Caco-2 (cell line): Measurements from ENCODE around the gene TRMT2A. TPM values are rescaled to one million over a fixed set of nuclear protein-coding genes. Genes with fewer than 3 reads are reported as not detected.

Experiments used
- BruUV-seq: library from RNA; stranded (reverse); fragments of 400-500 nt; replicated peaks from 2 replicates; lab custom pipeline; 2021; lab: Mats Ljungman, UMichigan
- CTCF ChIA-PET: fragments of 300-600 bp; sonication (Branson Sonifier 250); formaldehyde crosslinking; loops from one replicate; lab custom pipeline; 2022; ENCODE audit warnings: antibody characterized with exemption; lab: Charles Lee
- POLR2A ChIA-PET: fragments of 300-600 bp; sonication (Branson Sonifier 250); formaldehyde crosslinking; loops from one replicate; lab custom pipeline; 2022; ENCODE audit warnings: antibody characterized with exemption; lab: Charles Lee
- DNase-seq, 2 experiments: peaks; one replicate each; pipeline versions ENCODE4 v3.0.0 to v3.0.0-alpha.2; 2020 to 2022
- H3K27me3 ChIP-seq: replicated peaks from 2 replicates; pipeline ENCODE4 v1.6.0; 2011; ENCODE audit warnings: low read length; ENCODE audit not compliant: control insufficient read depth, insufficient read depth
- H3K36me3 ChIP-seq: 2 replicates; pipeline ENCODE4 v1.5.1; 2011; ENCODE audit warnings: low read length; ENCODE audit not compliant: control insufficient read depth, insufficient read depth
- H3K4me1 ChIP-seq: fragments of 250-450 bp; sonication (Bioruptor Pico); 2 replicates; pipeline ENCODE4 v1.5.1; 2020; ENCODE audit warnings: mild to moderate bottlenecking
- H3K4me3 ChIP-seq: 2 replicates; pipeline ENCODE4 v1.5.1; 2011; ENCODE audit warnings: low read depth, mild to moderate bottlenecking, control low read depth, low read length
- H3K9me3 ChIP-seq: fragments of 250-450 bp; sonication (Bioruptor Pico); 2 replicates; pipeline ENCODE4 v1.5.1; 2020; ENCODE audit warnings: mild to moderate bottlenecking, moderate library complexity
- H3K27ac Mint-ChIP-seq: one replicate; pipeline ENCODE4 v1.8.0; 2022; ENCODE audit warnings: mixed read lengths; ENCODE audit not compliant: unreplicated experiment
- H3K27me3 Mint-ChIP-seq: one replicate; pipeline ENCODE4 v1.8.0; 2022; ENCODE audit warnings: mixed read lengths; ENCODE audit not compliant: insufficient read depth, unreplicated experiment
- H3K36me3 Mint-ChIP-seq: one replicate; pipeline ENCODE4 v1.8.0; 2022; ENCODE audit warnings: mild to moderate bottlenecking, mixed read lengths; ENCODE audit not compliant: insufficient read depth, unreplicated experiment
- H3K4me1 Mint-ChIP-seq: one replicate; pipeline ENCODE4 v1.8.0; 2022; ENCODE audit warnings: low read depth, mixed read lengths; ENCODE audit not compliant: unreplicated experiment
- H3K4me3 Mint-ChIP-seq: one replicate; pipeline ENCODE4 v1.8.0; 2022; ENCODE audit warnings: mild to moderate bottlenecking, moderate library complexity, mixed read lengths; ENCODE audit not compliant: unreplicated experiment
- H3K9me3 Mint-ChIP-seq: one replicate; pipeline ENCODE4 v1.8.0; 2022; ENCODE audit warnings: mixed read lengths; ENCODE audit not compliant: unreplicated experiment
- CTCF ChIP-seq, 2 experiments: fragments of 200-600 bp in 1 of 2; IDR thresholded peaks; 1 replicate in 1 of 2; 2 replicates in 1 of 2; pipeline versions ENCODE4 v1.5.1 to v1.8.0; 2011 to 2022; ENCODE audit warnings: antibody characterized with exemption in 1 of 2, control low read depth in 1 of 2, inconsistent platforms in 1 of 2, low read depth in 1 of 2, low read length in 1 of 2, mild to moderate bottlenecking in 1 of 2, moderate library complexity in 1 of 2; ENCODE audit not compliant: insufficient read depth in 1 of 2, severe bottlenecking in 1 of 2, unreplicated experiment in 1 of 2
- intact Hi-C: fragments of 100-400 bp; cut with micrococcal nuclease; formaldehyde crosslinking; loops from one replicate; pipeline ENCODE4 v1.10.0; 2022; ENCODE audit not compliant: unreplicated experiment
- total RNA-seq: library from RNA; stranded (reverse); gene quantifications from 2 replicates; pipeline ENCODE4 v1.2.3, GENCODE V29; 2022

The TRMT2A gene
- total RNA-seq, 1 experiment from 2014 or later, result 41.1 TPM

GRCh38 chr22:20151276-20151588 is 34.2 kb upstream of the TRMT2A start:
- Mint-ChIP-seq H3K9me3 (no peaks in the 10 kb centered on the region), H3K27me3 (no peaks in the 10 kb centered on the region), H3K27ac (peak overlapping the region; percentile 57), H3K36me3 (no peaks in the 10 kb centered on the region), H3K4me1 (no peaks in the 10 kb centered on the region), H3K4me3 (no peak overlapping the region)
- intact Hi-C loops, result no loop called here
- H3K36me3 ChIP-seq, result no peaks in the 10 kb centered on the region
- no peaks in the 10 kb centered on the region for H3K27me3 ChIP-seq
- H3K4me3 ChIP-seq, result no peak overlapping the region
- no peak for TF ChIP-seq CTCF (IDR thresholded peaks at IDR 0.05; ENCODE audit: insufficient read depth in 1 of 2, low read depth in 1 of 2, low read length in 1 of 2, severe bottlenecking in 1 of 2, unreplicated experiment in 1 of 2)
- ChIA-PET CTCF (no interaction called here), POLR2A (no interaction called here)
- no peaks in the 10 kb centered on the region for H3K9me3 ChIP-seq
- DNase-seq, result no peak
- no peaks in the 10 kb centered on the region for H3K4me1 ChIP-seq
- no TSS peak for BruUV-seq

GRCh38 chr22:20150381-20151275 is 33.6 kb upstream of the TRMT2A start, which contains the start of gene CCDC188:
Gene CCDC188, minus strand, starts transcription at chr22:20151055. Its CDS starts 69 bp downstream, at chr22:20150986.
- peak within 1 kb of the TSS; percentile 57 for H3K27ac Mint-ChIP-seq
- no peaks in the 10 kb centered on the region for H3K36me3 ChIP-seq
- no peaks in the 10 kb centered on the region for H3K9me3 ChIP-seq
- no peak for TF ChIP-seq CTCF (IDR thresholded peaks at IDR 0.05; ENCODE audit: insufficient read depth in 1 of 2, low read depth in 1 of 2, low read length in 1 of 2, severe bottlenecking in 1 of 2, unreplicated experiment in 1 of 2)
- BruUV-seq, result no TSS peak
- no peaks in the 10 kb centered on the region for H3K36me3 Mint-ChIP-seq
- intact Hi-C loops, result no loop called here
- no peak within 1 kb of the TSS for H3K4me3 Mint-ChIP-seq
- H3K4me3 ChIP-seq, result no peak within 1 kb of the TSS
- no peaks in the 10 kb centered on the region for H3K27me3 Mint-ChIP-seq
- no peaks in the 10 kb centered on the region for H3K4me1 Mint-ChIP-seq
- no peaks in the 10 kb centered on the region for H3K9me3 Mint-ChIP-seq
- H3K4me1 ChIP-seq, result no peaks in the 10 kb centered on the region
- H3K27me3 ChIP-seq, result no peaks in the 10 kb centered on the region
- POLR2A ChIA-PET, result no interaction called here
- CTCF ChIA-PET, result interaction anchor here (0.7 kb wide), 1 partner anchor 44 kb away, joined by 3 read pairs; no protein-coding TSS in a partner anchor
- no peak for DNase-seq

DNA sequence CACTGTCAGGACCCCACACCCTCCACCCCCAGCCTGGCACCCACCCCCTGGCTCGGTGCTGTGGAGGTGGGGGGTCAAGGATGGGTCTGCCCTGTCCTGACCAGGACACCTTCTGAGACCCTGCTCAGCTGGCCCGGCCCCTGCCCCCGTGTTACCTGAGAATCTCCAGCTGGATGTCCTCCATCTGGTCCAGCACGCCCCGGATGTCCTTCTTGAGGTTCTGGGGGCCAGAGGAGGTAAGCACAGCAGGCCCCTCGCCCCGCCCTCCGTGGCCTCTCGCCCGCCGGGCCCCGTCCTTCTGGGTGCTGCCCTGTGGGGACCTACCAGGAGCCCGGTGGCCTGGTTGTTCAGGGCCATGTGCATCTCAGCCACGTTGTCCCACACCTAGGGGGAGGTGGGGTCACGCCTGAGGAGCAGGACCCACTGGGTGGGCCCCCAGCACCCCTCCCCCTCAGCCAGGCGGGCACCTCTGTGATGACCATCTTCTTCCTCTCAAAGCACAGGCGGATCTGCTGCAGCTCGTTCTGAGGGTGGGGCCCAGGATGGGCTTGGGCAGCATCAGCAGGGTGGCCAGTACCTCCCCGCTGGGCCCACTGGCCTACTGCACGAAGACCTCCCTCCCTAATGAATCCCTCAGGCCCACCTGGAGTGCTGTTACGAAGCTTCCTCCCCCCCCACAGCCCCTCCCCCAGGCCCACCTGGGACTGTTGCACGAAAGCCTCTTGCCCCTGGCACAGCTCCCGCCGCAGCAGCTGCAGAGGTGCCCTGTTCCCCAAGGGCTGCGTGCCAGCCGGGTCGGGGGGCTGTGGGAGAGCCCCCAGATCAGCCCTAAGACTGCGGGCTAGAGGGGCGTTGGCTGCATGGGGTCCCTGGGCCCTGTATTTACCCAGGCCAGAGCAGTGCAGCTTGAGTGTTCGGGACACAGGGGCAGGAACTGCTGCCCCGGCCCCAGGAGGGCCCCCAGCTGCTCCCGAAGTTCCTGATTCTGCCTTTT is 32.5 kb upstream of the TRMT2A start:
- POLR2A ChIA-PET, result no interaction called here
- intact Hi-C loops, result no loop called here
- no TSS peak for BruUV-seq
- H3K9me3 ChIP-seq, result no peaks in the 10 kb centered on the region
- H3K9me3 Mint-ChIP-seq, result no peaks in the 10 kb centered on the region
- no peaks in the 10 kb centered on the region for H3K36me3 Mint-ChIP-seq
- H3K4me3 Mint-ChIP-seq, result no peak overlapping the region
- H3K4me1 Mint-ChIP-seq, result no peaks in the 10 kb centered on the region
- no peaks in the 10 kb centered on the region for H3K27me3 Mint-ChIP-seq
- H3K36me3 ChIP-seq, result no peaks in the 10 kb centered on the region
- CTCF ChIA-PET, result interaction anchor here (0.6 to 0.7 kb wide), 2 partner anchors 39 to 45 kb away, joined by 3 to 7 read pairs; no protein-coding TSS in a partner anchor
- H3K4me1 ChIP-seq, result no peaks in the 10 kb centered on the region
- H3K27ac Mint-ChIP-seq, result no peak overlapping the region
- no peak for TF ChIP-seq CTCF (IDR thresholded peaks at IDR 0.05; ENCODE audit: insufficient read depth in 1 of 2, low read depth in 1 of 2, low read length in 1 of 2, severe bottlenecking in 1 of 2, unreplicated experiment in 1 of 2)
- DNase-seq, result no peak
- H3K27me3 ChIP-seq, result no peaks in the 10 kb centered on the region
- H3K4me3 ChIP-seq, result no peak overlapping the region
